GM23338 (cell line): ENCODE data around the gene TMEM182. TPM values are rescaled to one million over a fixed set of nuclear protein-coding genes. Genes with fewer than 3 reads are reported as not detected.

Experiments
- ATAC-seq: fragments of 200-7000 bp; cut with Tn5 transposase; 3 replicates; pipeline ENCODE4 v1.9.1; 2020
- DNase-seq: peaks from one replicate; pipeline ENCODE4 v3.0.0-alpha.2; 2015; ENCODE audit warnings: low spot score
- H2AFZ ChIP-seq: fragments of 200-600 bp; sonication (generic); 2 replicates; pipeline ENCODE4 v1.8.0; 2016; ENCODE audit warnings: antibody characterized with exemption, mild to moderate bottlenecking, moderate library complexity
- H3F3A ChIP-seq: fragments of 200-600 bp; sonication (generic); replicated peaks from 2 replicates; pipeline ENCODE4 v1.8.0; 2017; ENCODE audit warnings: antibody characterized with exemption, mixed run types, low read depth
- H3K27ac ChIP-seq: fragments of 200-600 bp; sonication (generic); 2 replicates; pipeline ENCODE4 v1.6.1; 2016; ENCODE audit warnings: low read depth
- H3K27me3 ChIP-seq: fragments of 200-600 bp; sonication (generic); 2 replicates; pipeline ENCODE4 v1.8.0; 2016; ENCODE audit warnings: mild to moderate bottlenecking, mixed run types, moderate library complexity; ENCODE audit not compliant: insufficient read depth
- H3K36me3 ChIP-seq: fragments of 200-600 bp; sonication (generic); 2 replicates; pipeline ENCODE4 v1.8.0; 2016; ENCODE audit warnings: mild to moderate bottlenecking; ENCODE audit not compliant: insufficient read depth
- H3K4me1 ChIP-seq: fragments of 200-600 bp; sonication (generic); 2 replicates; pipeline ENCODE4 v1.8.0; 2016; ENCODE audit warnings: mild to moderate bottlenecking, moderate library complexity; ENCODE audit not compliant: insufficient read depth
- H3K4me2 ChIP-seq: fragments of 200-600 bp; sonication (generic); 2 replicates; pipeline ENCODE4 v1.7.1; 2017; ENCODE audit warnings: mixed run types
- H3K4me3 ChIP-seq: fragments of 200-600 bp; sonication (generic); 2 replicates; pipeline ENCODE4 v1.6.1; 2016; ENCODE audit warnings: mixed run types
- H3K79me2 ChIP-seq: fragments of 200-600 bp; sonication (generic); replicated peaks from 2 replicates; pipeline ENCODE4 v1.8.0; 2017; ENCODE audit warnings: mild to moderate bottlenecking; ENCODE audit not compliant: insufficient read depth
- H3K9me2 ChIP-seq: fragments of 200-600 bp; sonication (generic); 2 replicates; pipeline ENCODE4 v1.8.0; 2017; ENCODE audit not compliant: insufficient read depth
- H4K20me1 ChIP-seq: fragments of 200-600 bp; sonication (generic); replicated peaks from 2 replicates; pipeline ENCODE4 v1.8.0; 2017; ENCODE audit warnings: mild to moderate bottlenecking; ENCODE audit not compliant: insufficient read depth
- H3K27ac Mint-ChIP-seq: 2 replicates; pipeline ENCODE4 v1.8.0; 2020; ENCODE audit warnings: inconsistent platforms, mild to moderate bottlenecking, moderate library complexity, mixed read lengths
- H3K27me3 Mint-ChIP-seq: 3 replicates; pipeline ENCODE4 v1.8.0; 2022; ENCODE audit warnings: low read depth, mild to moderate bottlenecking, moderate library complexity, mixed read lengths, inconsistent platforms; ENCODE audit not compliant: insufficient read depth, poor library complexity
- H3K36me3 Mint-ChIP-seq: 3 replicates; pipeline ENCODE4 v1.8.0; 2021; ENCODE audit warnings: low read depth, mild to moderate bottlenecking, inconsistent platforms, moderate library complexity, mixed read lengths
- H3K4me1 Mint-ChIP-seq: 3 replicates; pipeline ENCODE4 v1.8.0; 2020; ENCODE audit warnings: mild to moderate bottlenecking, inconsistent platforms, mixed read lengths
- H3K4me3 Mint-ChIP-seq: 3 replicates; pipeline ENCODE4 v1.8.0; 2021; ENCODE audit warnings: moderate library complexity, mild to moderate bottlenecking, inconsistent platforms, mixed read lengths
- H3K9me3 Mint-ChIP-seq: 3 replicates; pipeline ENCODE4 v1.8.0; 2020; ENCODE audit warnings: moderate library complexity, mild to moderate bottlenecking, inconsistent platforms, mixed read lengths
- CREB1 ChIP-seq: fragments of 250-450 bp; sonication (Bioruptor Pico); IDR thresholded peaks from 2 replicates; pipeline ENCODE4 v1.5.0; 2020; ENCODE audit warnings: low read depth, mild to moderate bottlenecking, moderate library complexity
- ETS1 ChIP-seq: IDR thresholded peaks from 2 replicates; pipeline ENCODE4 v1.6.1; 2016; ENCODE audit warnings: antibody characterized with exemption
- EZH2 ChIP-seq: fragments of 200-600 bp; sonication (generic); IDR thresholded peaks from one replicate; pipeline ENCODE4 v1.8.0; 2017; ENCODE audit warnings: antibody characterized with exemption, mild to moderate bottlenecking, low read depth; ENCODE audit not compliant: unreplicated experiment
- JUNB ChIP-seq: IDR thresholded peaks from one replicate; pipeline ENCODE4 v1.6.1; 2016; ENCODE audit warnings: antibody characterized with exemption; ENCODE audit not compliant: unreplicated experiment
- NANOG ChIP-seq: IDR thresholded peaks from 2 replicates; pipeline ENCODE4 v1.6.1; 2016; ENCODE audit warnings: antibody characterized with exemption, borderline replicate concordance
- POLR2AphosphoS5 ChIP-seq: IDR thresholded peaks from 2 replicates; pipeline ENCODE4 v1.6.1; 2016; ENCODE audit warnings: antibody characterized with exemption, low read depth
- STAT1 ChIP-seq: IDR thresholded peaks from one replicate; pipeline ENCODE4 v1.6.1; 2016; ENCODE audit warnings: antibody characterized with exemption; ENCODE audit not compliant: unreplicated experiment
- ZNF114 ChIP-seq: fragments of 250-450 bp; sonication (Bioruptor Pico); IDR thresholded peaks from 2 replicates; pipeline ENCODE4 v1.5.0; 2020; ENCODE audit warnings: mild to moderate bottlenecking, moderate library complexity
- ZNF331 ChIP-seq: fragments of 250-450 bp; sonication (Bioruptor Pico); IDR thresholded peaks from 2 replicates; pipeline ENCODE4 v1.5.0; 2020; ENCODE audit warnings: low read depth, mild to moderate bottlenecking, moderate library complexity
- ZNF462 ChIP-seq: fragments of 250-450 bp; sonication (Bioruptor Pico); IDR thresholded peaks from 2 replicates; pipeline ENCODE4 v1.5.0; 2020; ENCODE audit warnings: mild to moderate bottlenecking, moderate library complexity
- polyA plus RNA-seq: library from polyadenylated mRNA; unstranded; fragments of >200 nt; fragmentation: Nextera tagmentation; extraction: Ambion mirVana; gene quantifications from 2 replicates; pipeline ENCODE4 v1.2.1, GENCODE V29; 2016
- total RNA-seq: library from RNA; depleted of rRNA; stranded (reverse); fragments of >200 nt; shearing (Covaris generic); gene quantifications from 2 replicates; pipeline ENCODE4 v1.2.3, GENCODE V29; 2014
- TF ChIP-seq, protein P1 (sequence below), 2 experiments: fragments of 200-600 bp in 1 of 2; sonication (generic) in 1 of 2; conservative IDR thresholded peaks; 2 replicates each; pipeline versions ENCODE4 v1.5.1 to v1.6.1; 2016 to 2017; ENCODE audit warnings: antibody characterized with exemption in 2 of 2, low read depth in 2 of 2, mild to moderate bottlenecking in 2 of 2, moderate library complexity in 1 of 2
- TF ChIP-seq, protein P2 (sequence below): IDR thresholded peaks from one replicate; pipeline ENCODE4 v1.6.1; 2018; ENCODE audit warnings: antibody characterized with exemption; ENCODE audit not compliant: unreplicated experiment

The TMEM182 gene
- total and polyA plus RNA-seq, 2 experiments from 2014 or later = 5.2 to 7.2 TPM

- TF ChIP-seq ZNF462 (no peak), JUNB (no peak), STAT1 (no peak), CREB1 (no peak), ETS1 (no peak)
Measured at GRCh38 chr2:102796337-102796736, 34.5 kb downstream of the TMEM182 start (continued).

DNA sequence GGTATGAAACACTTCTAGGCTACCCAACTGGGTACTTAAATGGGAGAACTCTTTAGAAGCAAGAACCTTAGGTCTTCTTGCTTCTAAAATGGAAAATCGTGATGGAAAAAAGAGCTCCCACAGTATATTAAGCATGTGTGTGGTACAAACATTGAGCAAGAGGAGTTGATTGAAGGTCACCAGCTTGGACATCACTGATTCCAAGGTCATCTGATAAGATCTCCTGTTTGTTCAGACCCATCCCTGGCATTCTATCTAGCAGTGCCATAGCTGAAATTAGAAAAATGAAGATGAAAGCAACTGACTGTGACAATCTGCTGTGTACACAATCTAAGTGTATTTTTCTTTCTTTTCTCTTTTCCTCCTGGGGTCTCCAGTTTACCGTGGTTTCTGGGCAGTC, 35.7 kb downstream of the TMEM182 start:
- no peaks in the 10 kb centered on the region for H4K20me1 ChIP-seq
- H3K36me3 Mint-ChIP-seq = peaks cover 49% of the 10 kb centered on the region

More for the DNA sequence above, 35.7 kb downstream of the TMEM182 start:
- Histone ChIP-seq H3K4me3 (no peak overlapping the region), H3K27ac (no peak overlapping the region), H3K9me2 (no peaks in the 10 kb centered on the region), H2AFZ (no peak overlapping the region), H3K4me2 (no peak overlapping the region), H3K4me1 (no peaks in the 10 kb centered on the region), H3K79me2 (no peaks in the 10 kb centered on the region), H3K36me3 (peaks cover 23% of the 10 kb centered on the region), H3F3A (no peaks in the 10 kb centered on the region), H3K27me3 (no peaks in the 10 kb centered on the region)
- DNase-seq = no peak
- peaks cover 37% of the 10 kb centered on the region for H3K9me3 Mint-ChIP-seq
- no peak overlapping the region for H3K27ac Mint-ChIP-seq
- no peak overlapping the region for H3K4me3 Mint-ChIP-seq
- H3K4me1 Mint-ChIP-seq = peaks cover 8% of the 10 kb centered on the region
- TF ChIP-seq ETS1 (no peak), STAT1 (no peak), ZNF114 (CRISPR knock-in tag) (no peak), ZNF331 (CRISPR knock-in tag) (no peak), CREB1 (no peak), EZH2 (no peak), POLR2AphosphoS5 (no peak), NANOG (no peak), JUNB (no peak)
- TF ChIP-seq, protein P1, sequence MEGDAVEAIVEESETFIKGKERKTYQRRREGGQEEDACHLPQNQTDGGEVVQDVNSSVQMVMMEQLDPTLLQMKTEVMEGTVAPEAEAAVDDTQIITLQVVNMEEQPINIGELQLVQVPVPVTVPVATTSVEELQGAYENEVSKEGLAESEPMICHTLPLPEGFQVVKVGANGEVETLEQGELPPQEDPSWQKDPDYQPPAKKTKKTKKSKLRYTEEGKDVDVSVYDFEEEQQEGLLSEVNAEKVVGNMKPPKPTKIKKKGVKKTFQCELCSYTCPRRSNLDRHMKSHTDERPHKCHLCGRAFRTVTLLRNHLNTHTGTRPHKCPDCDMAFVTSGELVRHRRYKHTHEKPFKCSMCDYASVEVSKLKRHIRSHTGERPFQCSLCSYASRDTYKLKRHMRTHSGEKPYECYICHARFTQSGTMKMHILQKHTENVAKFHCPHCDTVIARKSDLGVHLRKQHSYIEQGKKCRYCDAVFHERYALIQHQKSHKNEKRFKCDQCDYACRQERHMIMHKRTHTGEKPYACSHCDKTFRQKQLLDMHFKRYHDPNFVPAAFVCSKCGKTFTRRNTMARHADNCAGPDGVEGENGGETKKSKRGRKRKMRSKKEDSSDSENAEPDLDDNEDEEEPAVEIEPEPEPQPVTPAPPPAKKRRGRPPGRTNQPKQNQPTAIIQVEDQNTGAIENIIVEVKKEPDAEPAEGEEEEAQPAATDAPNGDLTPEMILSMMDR (conservative IDR thresholded peaks at IDR 0.05; ENCODE audit: low read depth in 2 of 2) = no peak
- TF ChIP-seq, protein P2, sequence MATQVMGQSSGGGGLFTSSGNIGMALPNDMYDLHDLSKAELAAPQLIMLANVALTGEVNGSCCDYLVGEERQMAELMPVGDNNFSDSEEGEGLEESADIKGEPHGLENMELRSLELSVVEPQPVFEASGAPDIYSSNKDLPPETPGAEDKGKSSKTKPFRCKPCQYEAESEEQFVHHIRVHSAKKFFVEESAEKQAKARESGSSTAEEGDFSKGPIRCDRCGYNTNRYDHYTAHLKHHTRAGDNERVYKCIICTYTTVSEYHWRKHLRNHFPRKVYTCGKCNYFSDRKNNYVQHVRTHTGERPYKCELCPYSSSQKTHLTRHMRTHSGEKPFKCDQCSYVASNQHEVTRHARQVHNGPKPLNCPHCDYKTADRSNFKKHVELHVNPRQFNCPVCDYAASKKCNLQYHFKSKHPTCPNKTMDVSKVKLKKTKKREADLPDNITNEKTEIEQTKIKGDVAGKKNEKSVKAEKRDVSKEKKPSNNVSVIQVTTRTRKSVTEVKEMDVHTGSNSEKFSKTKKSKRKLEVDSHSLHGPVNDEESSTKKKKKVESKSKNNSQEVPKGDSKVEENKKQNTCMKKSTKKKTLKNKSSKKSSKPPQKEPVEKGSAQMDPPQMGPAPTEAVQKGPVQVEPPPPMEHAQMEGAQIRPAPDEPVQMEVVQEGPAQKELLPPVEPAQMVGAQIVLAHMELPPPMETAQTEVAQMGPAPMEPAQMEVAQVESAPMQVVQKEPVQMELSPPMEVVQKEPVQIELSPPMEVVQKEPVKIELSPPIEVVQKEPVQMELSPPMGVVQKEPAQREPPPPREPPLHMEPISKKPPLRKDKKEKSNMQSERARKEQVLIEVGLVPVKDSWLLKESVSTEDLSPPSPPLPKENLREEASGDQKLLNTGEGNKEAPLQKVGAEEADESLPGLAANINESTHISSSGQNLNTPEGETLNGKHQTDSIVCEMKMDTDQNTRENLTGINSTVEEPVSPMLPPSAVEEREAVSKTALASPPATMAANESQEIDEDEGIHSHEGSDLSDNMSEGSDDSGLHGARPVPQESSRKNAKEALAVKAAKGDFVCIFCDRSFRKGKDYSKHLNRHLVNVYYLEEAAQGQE = no peak
- no peak for ATAC-seq
- peaks cover 8% of the 10 kb centered on the region for H3K27me3 Mint-ChIP-seq
